ENCODE measurements around the gene C19orf85.

GRCh38 chr19:55441319-55441691 is 23.2 kb downstream of the C19orf85 start:
- TF ChIP-seq CTCF (IDR thresholded peaks at IDR 0.05) (no peak), ZFX (IDR thresholded peaks at IDR 0.05; ENCODE audit: borderline replicate concordance) (no peak)
